Kidney (tissue), 22 donors: ENCODE data around the gene DISC1. TPM values are rescaled to one million over a fixed set of nuclear protein-coding genes. Genes with fewer than 3 reads are reported as not detected.

Source experiments
- DNase-seq, 5 donors: peaks; one replicate each; pipeline ENCODE4 v3.0.0-alpha.2; 2013 to 2020
- FAIRE-seq: peaks from 2 replicates; lab custom pipeline; 2012; peaks lifted over from hg19 to GRCh38; lab: Jason Lieb, UNC
- H3K27ac ChIP-seq, 2 donors: one replicate each; pipeline ENCODE4 v1.7.0; 2013; ENCODE audit warnings: low read depth in 2 of 2, low read length in 2 of 2, inconsistent platforms in 1 of 2
- H3K27me3 ChIP-seq: one replicate; pipeline ENCODE4 v1.7.1; 2013; ENCODE audit warnings: low read length, inconsistent platforms; ENCODE audit not compliant: control insufficient read depth, insufficient read depth
- H3K36me3 ChIP-seq, 3 donors: one replicate each; pipeline versions ENCODE4 v1.7.0 to v1.7.1; 2013; ENCODE audit warnings: low read length in 3 of 3, control low read depth in 1 of 3, inconsistent platforms in 1 of 3; ENCODE audit not compliant: insufficient read depth in 3 of 3, control insufficient read depth in 2 of 3
- H3K4me1 ChIP-seq, 3 donors: one replicate each; pipeline versions ENCODE4 v1.7.0 to v1.7.1; 2013; ENCODE audit warnings: low read length in 3 of 3, inconsistent platforms in 1 of 3, low read depth in 1 of 3; ENCODE audit not compliant: control insufficient read depth in 2 of 3, insufficient read depth in 2 of 3
- H3K4me3 ChIP-seq, 3 donors: one replicate each; pipeline versions ENCODE4 v1.7.0 to v1.8.1; 2013; ENCODE audit warnings: low read length in 3 of 3, control low read depth in 1 of 3, inconsistent platforms in 1 of 3
- H3K9ac ChIP-seq, 3 donors: one replicate each; pipeline versions ENCODE4 v1.7.0 to v1.7.1; 2013; ENCODE audit warnings: low read length in 3 of 3, control low read depth in 1 of 3, inconsistent platforms in 1 of 3
- H3K9me3 ChIP-seq, 3 donors: one replicate each; pipeline versions ENCODE4 v1.7.0 to v1.7.1; 2013; ENCODE audit warnings: low read length in 3 of 3, control low read depth in 1 of 3, inconsistent platforms in 1 of 3; ENCODE audit not compliant: control insufficient read depth in 2 of 3, insufficient read depth in 1 of 3
- CTCF ChIP-seq: IDR thresholded peaks from 3 replicates; pipeline ENCODE4 v1.5.1; 2012; ENCODE audit warnings: mild to moderate bottlenecking, moderate library complexity, borderline replicate concordance; ENCODE audit not compliant: insufficient read depth; ENCODE audit errors: extremely low read depth
- intact Hi-C: fragments of 100-400 bp; cut with DNase I; formaldehyde crosslinking; loops from one replicate; pipeline ENCODE4 v1.11.1; 2022
- long read RNA-seq, 10 donors: library from polyadenylated mRNA in 1 of 10; unstranded in 1 of 10; transcript quantifications; one replicate each; pipeline ENCODE4 v2.0.0 and lab custom pipeline, GENCODE V29; 2021 to 2026
- polyA plus RNA-seq: library from polyadenylated mRNA; stranded (reverse); fragments of 350-450 nt; fragmentation: Illumina TruSeq; extraction: RNeasy Lipid Tissue Mini Kit (QIAGEN cat#74804); gene quantifications from one replicate; pipeline ENCODE4 v1.2.3, GENCODE V29; 2014; ENCODE audit warnings: low read depth, low replicate concordance; ENCODE audit not compliant: insufficient read depth
- total RNA-seq: library from RNA; stranded (reverse); fragmentation: NEBNext Ultra II Directional; extraction: Animal tissue kit (Norgen Biotek cat#: 25700); gene quantifications from one replicate; pipeline ENCODE4 v1.2.1, GENCODE V29; 2021
- donor health status: control.
- donor health status: control.
- donor health status: control.
- donor health status: control.
- donor health status: control.
- donor health status: DM: yes; HTN: yes; CAD: no.
- donor health status: Normal renal cell carcinoma (clear cell type).

The DISC1 gene
- 15.9 TPM for total RNA-seq
- 0.80 TPM for polyA plus RNA-seq
- long read RNA-seq, donor 1 = 0 reads
- long read RNA-seq, donor 2 = 0 reads
- long read RNA-seq, donor 3 = 0 reads
- long read RNA-seq, donor 4 = 0 reads
- long read RNA-seq, donor 5 = 0 reads
- long read RNA-seq, donor 6 = 0 reads
- long read RNA-seq, donor 7, partial matches to known transcripts = 1 of 5 reads
- long read RNA-seq, donor 7, other reads (novel, unspliced or antisense) = 4 of 5 reads
- long read RNA-seq, donor 8 = 0 reads
- long read RNA-seq, donor 9 = 0 reads
- long read RNA-seq, donor 10 = 0 reads

DNA sequence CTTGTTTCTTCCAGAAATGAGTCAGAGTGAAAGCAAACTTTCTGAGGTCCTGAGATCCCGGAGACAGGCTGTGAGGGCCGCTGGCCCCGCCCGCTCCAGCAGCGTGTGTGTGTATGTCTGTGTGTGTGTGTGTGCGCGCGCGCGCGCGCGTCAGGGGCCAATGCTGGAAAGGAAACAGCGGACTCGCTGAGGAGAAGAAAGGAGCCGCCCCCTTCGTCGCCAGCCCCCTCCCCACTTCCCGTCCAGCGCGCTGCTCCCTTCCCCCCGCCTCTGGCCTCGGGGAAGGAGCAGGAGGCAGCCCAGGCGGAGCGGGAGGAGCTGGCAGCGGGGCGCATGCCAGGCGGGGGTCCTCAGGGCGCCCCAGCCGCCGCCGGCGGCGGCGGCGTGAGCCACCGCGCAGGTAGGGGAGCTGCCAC, at the start of gene DISC1:
TSS of gene DISC1 (plus strand) at position 256 of the 416 bp plus-strand sequence. CDS start at position 334, 78 bp downstream.
- no peak for FAIRE-seq
- Histone ChIP-seq H3K27ac (peak within 1 kb of the TSS; percentile 75 to 88), H3K9ac (peak within 1 kb of the TSS; percentile 45 to 71 (median 49)), H3K9me3 (no peaks in the 10 kb centered on the region), H3K36me3 (no peaks in the 10 kb centered on the region), H3K27me3 (no peaks in the 10 kb centered on the region), H3K4me1 (peaks cover 3 to 8% (median 4%) of the 10 kb centered on the region in 3 donors), H3K4me3 (peak within 1 kb of the TSS; percentile 69 to 78 (median 76))
- peak; percentile 93 to 97 (median 96) for DNase-seq
- no peak for TF ChIP-seq CTCF
- intact Hi-C loops = no loop called here

- no peak for FAIRE-seq
- TF ChIP-seq CTCF = no peak
Measured at GRCh38 chr1:231576804-231577718, 49.5 kb upstream of the DISC1 start.

DNA sequence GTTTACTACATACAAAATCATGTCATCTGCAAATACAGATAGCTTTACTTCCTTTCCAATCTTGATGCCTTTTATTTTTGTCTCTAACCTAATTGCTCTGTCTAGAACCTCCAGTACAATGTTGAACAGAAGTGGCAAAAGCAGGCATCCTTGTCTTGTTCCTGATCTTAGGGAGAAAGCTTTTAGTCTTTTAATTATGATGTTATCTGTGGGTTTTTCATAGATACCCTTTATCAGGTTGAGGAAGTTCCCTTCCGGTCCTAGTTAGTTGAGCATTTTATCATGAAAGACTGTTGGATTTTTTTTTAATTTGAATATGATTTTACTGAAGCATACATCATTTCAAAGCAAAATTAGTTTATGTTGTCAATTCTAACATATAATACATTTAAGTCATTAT, 45.7 kb upstream of the DISC1 start:
- DNase-seq = no peak
- intact Hi-C loops = no loop called here
- Histone ChIP-seq H3K4me3 (no peak overlapping the region), H3K36me3 (no peaks in the 10 kb centered on the region), H3K9me3 (no peaks in the 10 kb centered on the region), H3K27me3 (no peaks in the 10 kb centered on the region), H3K27ac (no peak overlapping the region), H3K4me1 (no peaks in the 10 kb centered on the region), H3K9ac (no peak overlapping the region)
- FAIRE-seq = no peak
- TF ChIP-seq CTCF = no peak

More at GRCh38 chr1:231576804-231577718, 49.5 kb upstream of the DISC1 start:
- Histone ChIP-seq H3K4me1 (no peaks in the 10 kb centered on the region), H3K4me3 (no peak overlapping the region), H3K27ac (no peak overlapping the region), H3K9me3 (no peaks in the 10 kb centered on the region), H3K27me3 (no peaks in the 10 kb centered on the region), H3K36me3 (no peaks in the 10 kb centered on the region), H3K9ac (no peak overlapping the region)
- intact Hi-C loops = no loop called here
- DNase-seq = no peak
